Neural progenitor cell (in vitro differentiated cells): ENCODE results near the gene ZBTB20.

Experiments used
- EZH2 ChIP-seq: fragments of 200-600 bp; sonication (generic); IDR thresholded peaks from 2 replicates; pipeline ENCODE4 v1.6.1; 2017; ENCODE audit warnings: antibody characterized with exemption, mild to moderate bottlenecking, moderate library complexity
- EZH2phosphoT487 ChIP-seq: fragments of 200-600 bp; sonication (generic); IDR thresholded peaks from 2 replicates; pipeline ENCODE4 v1.6.1; 2017; ENCODE audit warnings: antibody characterized with exemption
- TF ChIP-seq, protein P1 (sequence below): fragments of 200-600 bp; sonication (generic); IDR thresholded peaks from 2 replicates; pipeline ENCODE4 v1.5.1; 2017; ENCODE audit warnings: antibody characterized with exemption, mild to moderate bottlenecking

DNA sequence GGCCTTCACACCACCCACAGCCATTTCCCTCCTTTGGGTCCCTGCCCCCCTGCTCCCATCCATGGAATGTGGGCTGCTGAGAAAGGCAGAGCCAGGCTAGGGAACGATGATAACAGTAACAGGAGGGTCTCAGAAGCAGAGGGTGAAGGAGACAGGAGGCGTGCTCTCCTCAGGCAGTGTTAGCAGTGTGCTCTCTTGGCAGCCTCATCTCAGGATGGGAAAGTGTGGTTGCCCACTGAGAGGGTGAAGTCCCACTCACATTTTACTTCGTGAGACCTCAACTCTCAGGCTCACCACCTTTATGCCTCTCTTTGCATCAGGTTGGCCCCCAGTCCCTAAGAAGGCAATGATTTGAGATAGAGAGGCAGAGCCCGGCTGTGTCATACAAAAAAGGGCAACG, 828.8 kb downstream of the ZBTB20 start:
- TF ChIP-seq, protein P1, sequence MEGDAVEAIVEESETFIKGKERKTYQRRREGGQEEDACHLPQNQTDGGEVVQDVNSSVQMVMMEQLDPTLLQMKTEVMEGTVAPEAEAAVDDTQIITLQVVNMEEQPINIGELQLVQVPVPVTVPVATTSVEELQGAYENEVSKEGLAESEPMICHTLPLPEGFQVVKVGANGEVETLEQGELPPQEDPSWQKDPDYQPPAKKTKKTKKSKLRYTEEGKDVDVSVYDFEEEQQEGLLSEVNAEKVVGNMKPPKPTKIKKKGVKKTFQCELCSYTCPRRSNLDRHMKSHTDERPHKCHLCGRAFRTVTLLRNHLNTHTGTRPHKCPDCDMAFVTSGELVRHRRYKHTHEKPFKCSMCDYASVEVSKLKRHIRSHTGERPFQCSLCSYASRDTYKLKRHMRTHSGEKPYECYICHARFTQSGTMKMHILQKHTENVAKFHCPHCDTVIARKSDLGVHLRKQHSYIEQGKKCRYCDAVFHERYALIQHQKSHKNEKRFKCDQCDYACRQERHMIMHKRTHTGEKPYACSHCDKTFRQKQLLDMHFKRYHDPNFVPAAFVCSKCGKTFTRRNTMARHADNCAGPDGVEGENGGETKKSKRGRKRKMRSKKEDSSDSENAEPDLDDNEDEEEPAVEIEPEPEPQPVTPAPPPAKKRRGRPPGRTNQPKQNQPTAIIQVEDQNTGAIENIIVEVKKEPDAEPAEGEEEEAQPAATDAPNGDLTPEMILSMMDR = no peak
- TF ChIP-seq EZH2phosphoT487 = no peak
- TF ChIP-seq EZH2 = no peak
